G401 (cell line): Measurements from ENCODE around the gene MAML2. TPM values are rescaled to one million over a fixed set of nuclear protein-coding genes. Genes with fewer than 3 reads are reported as not detected.
A peak's percentile ranks its signal among the peaks of the same experiment; 100 is the strongest.

Experiments used
- DNase-seq: peaks from one replicate; pipeline ENCODE4 v3.0.0-alpha.2; 2015; ENCODE audit warnings: low spot score
- in situ Hi-C: cut with HindIII; loops from 2 replicates; pipeline ENCODE4 v1.10.0; 2016; ENCODE audit warnings: low sequenced_read_pairs, mixed read lengths
- total RNA-seq: library from RNA; depleted of rRNA; stranded (reverse); fragments of >200 nt; shearing (Covaris generic); gene quantifications from 2 replicates; pipeline ENCODE4 v1.2.3, GENCODE V29; 2014

The MAML2 gene
- total RNA-seq, 1 experiment from 2014 or later, result not detected

DNA sequence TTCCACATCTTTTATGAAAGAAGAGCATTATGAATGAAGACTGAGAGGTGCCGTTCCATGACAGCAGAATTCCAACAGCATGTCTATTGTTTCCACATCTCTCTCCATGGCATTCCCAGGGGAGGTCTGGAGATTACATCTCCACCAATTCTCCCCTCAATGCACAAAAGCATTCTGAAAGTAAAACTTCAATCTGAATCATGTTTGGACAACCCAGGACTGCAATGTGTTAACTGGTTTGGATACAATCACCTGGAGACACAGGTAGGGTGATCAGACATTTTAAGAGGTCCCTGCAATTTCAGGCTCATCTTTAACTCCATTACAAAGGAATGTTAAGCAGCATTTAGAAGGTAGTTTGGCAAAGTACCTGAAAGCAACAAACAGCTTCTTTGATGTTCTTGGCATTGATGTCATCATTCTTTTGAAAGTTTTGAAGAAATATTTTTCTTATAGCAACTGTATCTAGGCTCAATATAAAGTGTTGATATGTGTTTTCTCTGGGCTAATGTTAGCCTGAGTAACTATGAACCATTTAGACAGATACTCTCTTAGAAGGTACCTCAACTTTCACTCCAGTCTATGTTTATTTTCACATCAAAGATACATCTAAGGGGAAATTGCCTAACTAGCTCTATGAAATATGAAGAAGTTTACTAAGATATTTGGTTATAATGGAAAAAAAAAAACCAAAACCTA, 237.6 kb downstream of the MAML2 start:
- DNase-seq, result no peak
- in situ Hi-C loops, result no loop called here

DNA sequence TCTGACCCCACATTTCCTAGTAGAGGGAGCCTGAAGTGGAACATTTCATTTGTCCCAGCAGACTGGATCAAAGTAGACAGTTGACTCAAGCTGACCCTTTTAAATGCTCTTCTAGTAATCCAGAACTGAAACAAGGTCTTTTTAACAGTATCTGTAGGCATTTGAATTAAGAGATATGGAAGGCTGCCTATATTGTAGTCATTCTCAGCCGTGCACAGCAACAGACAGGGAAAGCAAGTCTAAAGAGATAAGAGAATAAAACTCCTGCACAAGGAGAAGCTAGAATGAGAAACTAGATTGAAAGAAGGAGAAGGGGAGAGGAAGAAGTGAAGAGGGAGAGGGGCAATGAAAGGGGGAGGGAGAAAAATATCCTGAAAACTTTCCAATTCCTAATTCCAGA, 238.5 kb downstream of the MAML2 start:
- in situ Hi-C loops, result loop anchor here (5.0 kb wide), 1 partner anchor 98 kb away; no protein-coding TSS in a partner anchor
- no peak for DNase-seq

DNA sequence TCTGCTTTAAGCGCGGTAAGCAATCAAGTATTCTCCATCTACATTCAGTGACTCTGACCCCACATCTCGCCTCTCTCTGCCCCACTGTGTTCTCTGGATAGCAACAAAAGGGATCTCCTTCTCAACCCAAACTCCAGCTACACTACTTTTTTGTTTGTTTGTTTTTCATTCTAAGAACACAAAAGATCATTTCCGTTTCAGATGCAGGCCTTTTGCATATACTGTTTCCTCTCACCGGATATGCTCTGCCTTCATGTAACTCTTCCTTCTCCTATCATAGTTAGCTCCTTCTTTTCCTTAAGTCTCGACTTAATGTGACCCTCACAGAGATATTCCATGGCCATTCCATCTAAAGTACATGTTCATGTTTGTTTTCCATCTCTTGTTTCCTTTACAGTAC, 239.3 kb downstream of the MAML2 start:
- no peak for DNase-seq
- in situ Hi-C loops, result loop anchor here (5.0 kb wide), 1 partner anchor 99 kb away; no protein-coding TSS in a partner anchor

DNA sequence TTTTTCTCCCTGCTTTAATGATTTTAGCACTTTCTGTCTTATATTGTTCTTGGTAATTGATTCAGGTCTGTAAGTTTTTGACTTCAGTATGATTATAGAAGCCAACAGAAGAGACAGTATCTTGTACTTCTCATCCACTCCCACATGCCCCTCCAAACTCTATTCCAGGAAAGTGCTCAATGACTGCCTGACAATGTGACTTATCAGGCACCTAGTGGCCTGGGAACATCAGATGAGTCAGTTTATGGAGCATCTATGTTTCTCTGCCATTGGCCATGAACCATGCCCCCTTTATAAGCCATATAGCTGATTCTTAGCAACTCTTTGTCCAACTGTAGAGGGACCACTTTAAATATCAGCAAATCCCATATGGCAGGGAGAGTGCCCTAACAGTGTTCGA, 239.9 kb downstream of the MAML2 start:
- DNase-seq, result no peak
- in situ Hi-C loops, result loop anchor here (5.0 kb wide), 1 partner anchor 99 kb away; no protein-coding TSS in a partner anchor

DNA sequence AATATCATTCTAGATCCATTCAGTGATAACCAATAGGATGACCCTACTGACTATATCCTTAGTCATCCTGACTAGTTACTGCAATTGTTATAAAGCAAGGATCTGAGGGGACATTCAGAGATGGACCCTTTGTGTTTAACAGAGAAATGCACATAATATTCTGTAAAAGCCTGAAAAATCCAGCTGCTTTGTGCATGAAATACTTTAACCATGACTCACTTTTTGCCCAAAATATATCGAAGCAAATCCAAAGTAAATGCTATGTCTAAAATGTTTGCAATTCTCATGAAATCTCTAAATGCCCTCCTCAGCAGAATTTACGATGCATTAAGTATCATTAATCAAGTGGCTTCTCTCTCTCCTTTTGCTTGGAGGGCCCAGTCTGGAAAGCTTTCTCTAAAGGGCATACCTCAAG, 240.3 kb downstream of the MAML2 start:
- in situ Hi-C loops, result loop anchor here (5.0 kb wide), 1 partner anchor 100 kb away; no protein-coding TSS in a partner anchor
- no peak for DNase-seq

DNA sequence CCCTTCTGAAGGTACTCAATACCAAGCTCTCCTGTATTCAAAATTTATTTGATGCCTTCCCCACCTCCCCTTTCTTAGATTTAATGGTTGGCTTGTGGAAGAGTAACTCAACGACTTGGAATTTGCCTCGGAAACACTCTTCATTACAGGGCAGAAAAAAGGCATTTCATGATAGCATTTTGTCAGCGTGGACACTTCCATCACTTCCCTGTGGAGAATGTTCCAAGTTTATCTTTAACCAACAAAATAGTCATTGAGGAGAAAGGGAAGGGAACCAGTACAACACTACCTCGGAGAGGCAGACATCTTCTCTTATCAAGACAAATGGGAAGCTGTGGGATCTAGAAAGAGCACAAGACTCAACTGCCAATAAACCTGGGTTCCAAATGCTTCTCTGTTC, 241.8 kb downstream of the MAML2 start:
- in situ Hi-C loops, result loop anchor here (5.0 kb wide), 1 partner anchor 101 kb away; no protein-coding TSS in a partner anchor
- no peak for DNase-seq

DNA sequence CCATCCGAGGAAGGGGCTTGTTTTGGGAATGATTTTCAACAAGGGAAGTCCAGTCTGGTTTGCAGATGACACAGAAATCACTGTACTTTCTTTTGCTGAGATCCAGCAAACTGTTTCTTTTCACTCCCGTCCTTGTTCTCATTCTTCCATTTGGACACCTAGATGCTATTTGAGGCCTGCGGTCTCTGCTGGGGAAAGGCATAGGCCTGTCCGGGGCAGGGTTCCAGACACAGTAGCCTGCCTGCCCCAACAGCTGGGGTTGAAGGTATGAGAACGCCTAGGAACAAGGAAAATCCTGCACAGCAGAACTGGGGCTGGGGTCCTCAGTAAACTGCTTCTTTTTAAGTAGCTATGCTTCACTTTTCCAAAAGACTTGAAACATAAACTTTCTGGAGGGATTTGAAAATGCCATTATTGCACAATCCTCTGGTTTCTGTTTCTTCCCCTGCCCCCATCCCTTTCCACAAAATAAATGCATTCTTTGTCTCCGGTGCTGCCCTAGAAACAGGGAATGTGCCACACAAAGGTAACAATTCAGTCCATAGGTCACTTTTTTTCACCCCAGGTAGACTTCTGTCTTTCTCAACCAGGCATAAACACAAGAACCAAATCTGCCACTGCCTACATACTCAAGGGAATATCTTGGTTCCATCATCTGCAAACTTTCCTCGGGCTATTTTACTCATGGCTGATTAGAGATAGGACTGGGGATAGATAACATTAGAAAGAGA, 244.3 kb downstream of the MAML2 start:
- DNase-seq, result no peak
- in situ Hi-C loops, result no loop called here

DNA sequence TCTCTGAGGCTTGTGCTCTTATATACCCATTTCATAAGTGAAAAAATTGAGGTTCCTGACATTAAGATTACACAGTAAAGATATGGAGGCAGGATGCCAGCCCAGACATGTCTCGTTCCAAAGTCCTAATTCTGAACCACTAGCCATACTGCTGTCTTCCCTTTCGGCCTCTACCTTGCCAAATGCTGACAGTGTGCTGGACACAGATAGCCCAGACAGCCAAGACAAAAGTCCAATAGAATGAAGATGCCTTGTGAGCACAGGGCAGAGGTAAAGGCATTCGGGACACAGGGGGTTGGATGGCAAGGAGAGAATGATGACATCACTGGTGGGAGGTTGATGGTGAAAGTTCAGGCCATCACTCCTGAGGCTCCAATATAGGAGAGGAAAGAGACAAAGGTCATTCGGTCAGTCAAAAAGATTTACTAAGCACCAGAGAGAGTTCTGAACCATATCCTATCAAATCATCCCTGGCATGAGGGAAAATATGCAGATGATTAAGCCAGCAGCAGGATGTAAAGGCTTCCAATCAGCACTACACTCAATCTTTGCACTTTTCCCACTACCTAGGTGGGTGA, 245.1 kb downstream of the MAML2 start:
- DNase-seq, result peak; percentile 57
- in situ Hi-C loops, result no loop called here

DNA sequence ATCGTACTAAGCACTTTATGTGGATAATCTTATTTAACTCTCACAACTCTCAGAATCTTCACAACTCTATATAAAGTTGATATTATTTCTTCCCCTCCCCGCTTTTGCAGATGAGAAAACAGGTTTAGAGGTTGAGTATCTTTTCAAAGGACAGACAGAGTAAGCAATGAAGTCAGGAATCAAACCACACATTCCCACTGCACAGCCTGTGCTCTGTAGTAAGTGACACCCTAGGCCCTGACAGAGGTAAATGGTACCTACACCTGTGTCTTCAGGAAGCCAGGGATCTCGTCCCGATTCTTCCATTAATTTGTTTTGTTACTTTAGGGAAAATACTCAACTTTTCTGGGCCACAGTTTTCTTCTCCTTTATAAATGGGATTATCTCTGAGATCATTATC, 246.6 kb downstream of the MAML2 start:
- no peak for DNase-seq
- in situ Hi-C loops, result no loop called here

DNA sequence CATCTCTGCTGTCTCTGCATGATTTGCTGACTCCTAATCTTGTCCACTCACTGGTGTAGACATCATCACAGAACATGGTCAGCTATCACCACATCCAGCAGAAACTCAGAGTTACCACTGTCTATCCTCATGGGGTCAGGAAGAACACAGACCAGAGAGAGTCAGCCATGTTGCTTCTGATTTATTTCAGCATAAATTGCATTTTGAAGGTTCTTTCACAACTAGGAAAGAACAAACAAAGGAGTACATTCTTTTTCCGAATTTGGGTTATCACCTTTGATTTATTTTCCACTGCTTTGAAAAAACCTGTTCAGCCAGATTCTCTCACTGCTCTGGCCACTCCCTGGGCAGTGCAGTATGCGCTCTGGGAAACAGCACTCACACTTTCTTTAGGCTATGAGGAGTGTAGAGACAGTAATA, 247.1 kb downstream of the MAML2 start:
- in situ Hi-C loops, result no loop called here
- DNase-seq, result no peak

DNA sequence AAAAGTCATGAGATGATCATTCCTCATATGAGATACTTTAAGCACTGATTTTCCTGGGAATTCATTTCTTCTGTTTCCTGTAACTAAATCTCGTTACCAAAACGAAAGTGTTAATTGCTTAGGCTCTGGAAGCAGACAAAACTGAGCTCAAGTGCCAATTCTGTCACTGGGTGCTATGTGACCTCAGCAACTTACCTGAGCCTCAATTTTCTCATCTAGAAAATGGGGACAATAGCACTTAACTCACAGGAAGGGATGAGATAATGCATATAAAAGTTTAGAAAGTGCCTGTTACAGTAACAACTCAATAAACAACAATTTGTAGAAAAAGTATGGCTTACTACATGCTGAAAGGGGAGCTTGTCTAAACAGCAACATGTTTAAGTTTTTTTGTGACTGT, 248.8 kb downstream of the MAML2 start:
- DNase-seq, result no peak
- in situ Hi-C loops, result no loop called here

DNA sequence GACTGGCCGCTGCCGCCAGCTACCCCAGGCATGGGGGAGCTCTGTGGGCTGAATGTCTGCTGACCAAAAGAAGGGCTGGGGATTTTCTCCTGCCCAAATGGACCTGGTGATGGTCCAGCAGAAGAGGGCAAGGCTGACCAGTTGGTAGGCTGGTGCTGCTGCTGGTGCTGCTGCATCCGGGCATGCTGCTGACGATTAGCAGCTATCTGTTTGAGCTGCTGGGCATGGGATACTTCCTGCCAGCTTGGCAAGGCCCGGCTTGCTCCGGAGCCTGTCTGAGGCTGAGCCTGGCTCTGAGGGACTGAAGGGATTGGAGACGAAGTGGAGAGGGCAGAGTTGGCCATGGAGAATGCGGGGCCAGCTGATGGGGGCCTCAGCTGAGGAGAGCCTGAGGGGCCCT, 250.5 kb downstream of the MAML2 start:
- in situ Hi-C loops, result no loop called here

DNA sequence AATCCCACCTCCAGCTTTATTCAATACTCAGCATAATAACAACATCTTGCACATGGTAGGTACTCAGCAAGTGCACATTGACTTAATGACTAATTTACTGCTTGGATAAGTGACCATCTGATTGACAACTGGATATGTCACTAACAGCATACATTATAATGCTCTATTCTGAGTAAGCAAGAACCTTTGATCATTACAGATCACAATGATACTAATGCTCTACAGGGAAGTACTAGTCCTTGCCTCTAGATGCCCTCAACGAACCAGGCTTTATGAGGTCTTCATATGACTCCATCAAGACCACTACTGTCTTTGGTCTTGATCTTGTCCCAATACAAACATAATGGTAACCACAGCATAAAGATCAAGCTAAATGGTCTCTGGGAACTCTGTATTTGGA, 251.5 kb downstream of the MAML2 start:
- in situ Hi-C loops, result no loop called here
- DNase-seq, result no peak

More for the DNA sequence above, 250.5 kb downstream of the MAML2 start:
- DNase-seq, result no peak

DNA sequence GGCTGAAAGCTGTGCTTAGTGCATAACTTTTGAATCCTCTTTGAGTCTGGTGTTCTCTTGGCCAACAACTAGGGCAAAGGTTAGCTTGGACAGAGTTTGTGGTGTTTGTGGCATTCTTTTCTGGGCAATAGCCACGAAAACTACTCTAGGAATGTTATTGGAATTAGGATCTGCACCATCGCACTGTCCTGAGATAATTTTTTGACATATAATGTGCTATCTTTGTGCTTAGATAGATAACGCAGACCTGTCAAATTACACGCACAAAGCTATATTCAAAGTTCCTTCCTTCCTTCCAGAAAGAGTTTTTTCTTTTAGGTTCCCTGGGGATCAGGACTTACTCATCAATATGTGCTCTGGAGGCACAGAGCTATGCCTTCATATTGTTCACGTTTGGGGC, 252.3 kb downstream of the MAML2 start:
- no peak for DNase-seq

DNA sequence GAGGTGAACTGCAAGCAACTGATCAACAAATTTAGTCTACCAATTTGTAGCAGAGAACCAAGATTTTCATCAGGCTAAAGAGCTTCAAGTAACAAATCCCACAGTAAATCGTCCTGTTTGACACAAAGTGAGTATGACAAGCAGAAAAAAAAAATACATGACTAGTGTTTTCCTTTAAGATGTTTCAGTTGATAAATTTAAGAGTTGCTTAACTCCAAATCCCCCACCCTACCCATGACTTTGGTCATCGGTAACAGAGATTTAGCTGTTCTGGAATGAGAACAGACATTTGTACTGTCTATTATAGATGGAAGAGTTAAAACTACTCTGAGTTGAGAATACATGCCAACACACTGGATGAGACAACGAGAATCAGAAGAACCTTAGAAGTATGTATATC, 254.1 kb downstream of the MAML2 start:
- in situ Hi-C loops, result no loop called here
- no peak for DNase-seq

More for the DNA sequence above, 252.3 kb downstream of the MAML2 start:
- in situ Hi-C loops, result no loop called here

DNA sequence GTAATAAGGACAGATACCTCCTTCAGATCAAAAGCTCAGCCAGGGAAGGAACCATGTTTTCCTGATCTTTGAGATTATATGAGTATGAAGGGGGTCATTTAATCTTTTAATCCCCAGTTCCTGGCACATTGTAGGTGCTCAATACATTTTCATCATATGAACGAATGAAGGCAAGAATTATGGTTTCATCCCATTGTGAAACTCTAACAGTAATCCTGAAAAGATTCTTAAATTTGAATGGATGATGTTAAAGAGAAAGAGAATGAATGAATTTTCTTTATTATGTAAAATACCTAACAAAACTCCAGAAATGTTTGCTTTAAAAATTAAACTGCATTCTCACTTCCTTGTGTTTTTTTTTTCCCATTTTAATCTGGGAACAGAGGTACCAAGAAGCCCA, 256.9 kb downstream of the MAML2 start:
- in situ Hi-C loops, result no loop called here
- DNase-seq, result no peak

DNA sequence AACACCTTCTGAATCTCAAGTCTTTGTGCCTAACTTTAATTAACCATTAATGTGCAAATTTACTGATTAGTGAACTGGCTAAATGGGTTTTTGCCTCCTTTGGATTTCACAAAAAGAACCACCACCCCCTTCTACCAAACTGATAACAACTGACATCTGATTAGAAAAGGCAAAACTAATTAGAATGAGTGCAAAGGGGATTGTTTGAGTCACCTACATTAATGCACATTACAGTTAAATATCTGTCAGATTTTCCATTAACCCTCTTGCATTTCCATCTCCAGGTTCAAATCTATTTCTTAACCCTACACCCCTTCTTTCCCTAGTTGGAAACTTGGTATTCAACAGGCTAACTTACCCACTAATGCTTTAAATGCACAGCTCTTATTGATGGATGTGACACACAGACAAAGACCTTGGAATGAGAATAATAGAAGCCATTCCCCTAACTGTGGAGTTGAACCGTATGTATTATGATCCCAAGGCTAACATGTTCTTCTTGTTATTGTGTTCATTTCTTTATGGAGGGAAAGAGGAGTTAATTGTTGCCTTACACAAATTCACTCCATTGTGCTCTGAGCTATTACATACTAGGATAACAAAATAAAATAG, 257.6 kb downstream of the MAML2 start:
- in situ Hi-C loops, result no loop called here
- no peak for DNase-seq

DNA sequence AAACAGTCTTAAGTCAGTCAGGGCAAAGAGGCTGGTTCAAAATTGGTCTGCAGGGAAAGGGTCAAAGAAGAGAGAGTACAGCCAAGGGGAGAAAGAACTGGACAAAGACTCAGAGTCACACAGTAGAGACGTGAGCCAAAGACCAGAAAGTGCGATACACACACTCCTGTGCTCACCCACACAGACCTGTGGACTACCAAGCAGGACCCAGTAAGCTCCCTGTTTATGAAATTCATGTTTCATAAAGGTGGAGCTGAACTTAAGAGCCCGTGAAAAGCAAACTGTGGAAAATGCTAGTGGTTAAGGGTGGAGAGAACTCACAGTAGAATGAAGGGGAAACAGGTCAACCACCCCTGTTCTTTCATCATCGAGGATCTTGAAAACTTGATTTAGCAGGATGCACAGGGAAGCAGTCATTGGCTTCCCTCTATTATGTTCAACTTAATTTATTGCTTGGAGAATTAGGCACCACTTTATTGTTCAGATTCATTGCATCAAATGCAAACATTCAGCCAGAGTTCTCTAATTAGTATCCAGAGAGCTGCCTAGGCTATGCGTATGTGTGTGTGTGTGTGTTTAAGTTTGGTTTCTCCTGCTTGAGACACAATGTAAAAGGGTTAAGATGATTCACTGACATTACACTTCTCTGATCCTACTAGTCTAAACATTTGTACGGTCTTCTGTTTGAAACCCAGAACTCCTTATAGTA, 258.2 kb downstream of the MAML2 start:
- DNase-seq, result no peak
- in situ Hi-C loops, result no loop called here

DNA sequence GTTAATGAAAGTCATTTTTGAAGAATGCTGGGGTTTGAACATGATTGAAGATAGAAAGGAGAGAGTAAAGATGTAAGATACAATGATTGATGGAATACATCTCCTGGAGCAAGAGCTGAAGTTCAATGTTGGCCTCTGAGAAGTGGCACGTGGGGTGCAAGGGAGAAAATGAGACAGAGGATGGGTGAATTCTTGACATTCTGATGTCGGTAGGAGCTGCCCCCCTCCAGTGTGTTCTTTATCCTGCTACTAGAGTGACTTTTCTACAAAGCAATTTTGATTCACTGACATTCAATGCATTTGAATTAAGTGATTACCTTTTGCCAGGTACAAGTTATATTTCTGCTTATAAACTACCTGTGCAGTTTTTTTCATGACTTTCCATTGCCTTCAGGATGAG, 260.1 kb downstream of the MAML2 start:
- DNase-seq, result no peak
- in situ Hi-C loops, result no loop called here
